Stimulated activated CD4-positive, alpha-beta T cell treated with anti-CD3 and anti-CD28 coated beads, Interleukin-4, amount 100 ng/mL, for 48 hours (primary cell): ENCODE data around the gene GLTP.

Experiments used
- DNase-seq, 2 donors: peaks; one replicate each; pipeline ENCODE4 v3.0.0-alpha.2; 2020; ENCODE audit warnings: low read depth in 2 of 2

GLTP gene

DNA sequence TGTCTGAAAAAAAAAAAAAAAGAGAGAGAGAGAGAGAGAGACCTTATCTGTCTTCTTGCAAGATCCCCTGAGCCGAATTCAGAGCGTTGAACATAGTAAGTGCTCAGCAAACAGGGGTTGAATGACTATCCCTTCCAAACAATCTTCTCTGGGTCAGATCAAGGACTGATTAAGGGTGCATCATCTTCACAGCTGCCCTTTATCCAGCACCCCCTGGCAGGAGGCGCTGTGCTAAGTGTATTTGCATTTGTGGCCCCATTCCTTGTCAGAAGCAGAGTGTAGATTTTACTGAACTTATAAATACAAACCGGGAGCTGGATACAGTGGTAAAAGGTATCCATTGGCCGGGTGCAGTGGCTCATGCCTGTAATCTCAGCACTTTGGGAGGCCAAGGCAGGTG, 38.3 kb downstream of the GLTP start:
- no peak for DNase-seq

DNA sequence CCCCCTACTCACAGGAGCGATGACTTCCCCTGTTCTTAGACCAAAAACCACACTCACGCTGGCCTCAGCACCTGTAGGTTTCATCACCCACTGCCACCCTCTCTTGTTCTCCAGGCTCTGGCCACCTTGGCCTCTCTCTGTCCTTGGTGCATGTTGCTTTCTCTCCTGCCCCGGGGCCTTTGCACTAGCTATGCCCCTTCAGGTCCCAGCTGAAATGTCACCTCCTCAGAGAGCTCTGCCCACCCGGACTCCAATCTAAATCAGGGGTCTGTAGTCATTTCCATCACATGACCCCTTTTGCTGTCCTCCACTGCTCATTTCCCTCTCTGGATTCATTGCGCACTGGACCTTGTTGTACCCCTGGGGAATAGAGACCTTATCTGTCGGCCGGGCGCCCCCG, 39.0 kb downstream of the GLTP start:
- no peak for DNase-seq

GRCh38 chr12:109840305-109841074, 39.9 kb downstream of the GLTP start:
- no peak for DNase-seq

DNA sequence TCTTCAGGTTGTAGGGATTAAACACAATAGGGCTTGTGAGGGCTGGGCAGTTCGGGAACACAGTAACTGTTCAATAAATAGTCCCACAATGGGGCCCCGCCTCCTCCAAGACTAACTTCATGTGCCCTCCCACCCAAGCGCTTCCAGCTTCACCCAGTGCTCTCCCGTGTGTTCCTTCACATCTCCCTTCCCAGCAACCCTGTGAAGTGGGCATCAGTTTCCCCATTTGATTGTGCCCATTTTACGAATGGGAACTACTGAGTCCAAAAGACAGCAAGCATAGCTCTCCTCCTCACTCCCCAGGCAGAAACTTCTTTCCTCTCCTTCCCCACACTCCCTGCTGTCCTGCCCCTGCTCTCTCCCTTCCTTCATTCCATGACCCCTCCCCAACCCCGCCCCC, 40.9 kb downstream of the GLTP start:
- no peak for DNase-seq

DNA sequence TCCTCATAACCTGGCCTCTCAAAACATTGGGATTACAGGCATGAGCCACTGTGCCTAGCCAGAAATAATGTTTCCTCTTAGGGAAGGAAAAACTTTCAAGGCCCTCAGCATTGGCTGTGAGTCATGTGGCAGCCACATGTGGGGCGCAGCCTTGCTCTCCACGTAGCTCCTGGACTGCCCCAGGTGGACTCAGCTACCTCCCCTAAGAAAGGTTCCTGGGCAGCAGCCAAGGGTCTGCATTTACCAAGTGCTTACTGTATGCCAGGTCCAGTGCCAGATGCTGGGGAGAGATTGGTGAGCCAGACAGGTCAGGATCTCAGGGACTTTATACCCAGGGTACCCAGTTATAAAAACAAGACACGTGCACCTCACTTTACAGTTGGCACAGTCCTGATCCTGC, 43.4 kb downstream of the GLTP start:
- DNase-seq = no peak

DNA sequence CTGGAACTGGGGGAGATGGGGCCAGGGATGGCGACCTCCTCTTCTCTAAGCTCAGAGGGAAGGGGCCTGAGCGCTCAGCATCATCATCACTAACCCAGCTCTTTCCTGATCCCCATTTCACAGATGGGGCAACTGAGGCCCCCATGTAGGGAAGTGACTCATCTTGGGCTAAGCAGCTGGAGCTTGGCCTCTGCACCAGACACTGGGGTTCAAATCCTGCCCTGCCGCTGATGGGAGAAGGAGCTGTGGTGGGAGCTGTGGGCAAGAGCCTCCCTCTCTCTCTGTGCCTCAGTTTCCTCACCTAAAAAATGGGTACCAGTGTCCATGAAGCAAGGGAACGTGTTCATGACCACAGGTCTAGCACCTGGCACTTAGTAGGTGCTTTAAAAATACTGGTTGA, 44.5 kb downstream of the GLTP start:
- DNase-seq = no peak

GRCh38 chr12:109833307-109834189, 46.8 kb downstream of the GLTP start, which contains the start of gene TRPV4:
Gene TRPV4, minus strand, starts transcription at chr12:109833398. Its CDS starts 18,602 bp downstream, at chr12:109814796.
- DNase-seq = no peak

DNA sequence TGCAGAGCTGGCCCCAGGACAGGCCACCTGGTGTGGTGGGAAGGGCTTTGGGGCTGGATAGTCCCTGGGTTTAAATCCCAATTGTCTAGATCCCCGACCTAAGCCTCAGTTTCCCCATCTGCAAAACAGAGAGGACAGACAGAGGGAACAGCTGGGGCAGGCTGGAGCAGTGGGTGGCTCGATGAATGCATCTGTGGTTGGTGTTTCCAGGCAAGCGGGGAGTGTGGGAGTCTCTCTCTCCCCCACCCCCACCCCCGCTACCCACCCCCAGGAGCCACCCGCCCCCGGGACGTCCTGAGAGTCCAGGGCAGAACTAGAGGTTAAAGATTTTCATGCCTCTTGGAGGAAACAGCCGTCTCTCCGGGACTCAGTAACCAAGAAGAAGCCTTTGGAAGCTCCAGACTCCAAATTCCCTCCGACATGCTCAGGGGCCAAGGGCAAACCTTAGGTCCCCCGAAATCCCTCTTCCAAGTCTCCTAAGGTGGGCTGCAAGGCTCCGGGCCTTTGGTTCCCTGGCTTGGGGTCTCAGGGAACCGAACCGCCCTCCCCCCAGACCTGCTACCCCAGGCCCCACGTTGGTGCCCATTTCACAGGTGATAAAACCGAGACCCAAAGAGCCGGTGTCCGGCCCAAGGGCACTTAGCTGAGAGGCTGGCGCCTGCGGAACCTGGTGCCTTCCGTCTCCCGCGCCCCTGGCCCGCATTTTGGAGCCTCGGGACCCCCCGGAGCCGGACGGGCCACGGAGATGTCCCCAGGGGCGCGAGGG, 47.6 kb downstream of the GLTP start:
- no peak for DNase-seq

DNA sequence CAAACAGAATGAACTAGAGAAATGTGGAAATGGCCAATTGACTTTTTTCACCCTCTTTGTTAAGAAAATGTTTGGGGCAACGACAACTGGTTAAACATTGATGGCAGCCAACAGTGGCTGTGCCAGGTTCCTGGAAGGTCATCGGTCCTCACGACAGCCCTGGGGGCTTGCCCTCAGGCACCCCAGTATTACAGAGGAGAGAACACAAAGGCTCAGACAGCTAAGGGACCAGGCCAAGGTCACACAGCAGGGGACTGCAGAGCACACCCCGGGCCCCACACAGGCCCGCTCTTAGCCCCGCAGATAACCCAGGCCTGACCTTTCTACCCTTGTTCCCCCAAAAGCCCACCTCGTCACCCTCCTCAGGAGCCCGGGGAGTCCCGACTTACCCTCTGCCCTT, 48.4 kb downstream of the GLTP start:
- DNase-seq = no peak

GRCh38 chr12:109831365-109831764, 49.0 kb downstream of the GLTP start:
- no peak for DNase-seq

DNA sequence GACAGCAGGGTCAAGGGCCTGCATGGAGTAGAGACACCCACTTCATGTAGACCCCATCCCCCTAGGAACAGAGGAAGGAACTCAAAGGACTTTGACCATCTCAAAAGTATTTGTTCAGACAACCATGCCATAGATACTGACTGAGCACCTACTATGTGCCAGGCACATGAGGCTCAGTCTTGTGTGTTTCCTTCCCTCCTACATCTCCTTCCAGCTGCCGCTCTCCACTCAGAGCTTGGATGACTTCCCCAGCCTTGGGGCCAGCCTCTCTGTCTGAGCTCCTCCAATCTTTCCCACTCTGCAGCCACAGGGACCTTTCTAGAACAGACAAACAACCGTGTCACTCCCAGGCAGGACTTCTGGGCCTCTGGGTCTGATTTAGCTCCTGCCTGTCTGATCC, 49.6 kb downstream of the GLTP start:
- DNase-seq = no peak

DNA sequence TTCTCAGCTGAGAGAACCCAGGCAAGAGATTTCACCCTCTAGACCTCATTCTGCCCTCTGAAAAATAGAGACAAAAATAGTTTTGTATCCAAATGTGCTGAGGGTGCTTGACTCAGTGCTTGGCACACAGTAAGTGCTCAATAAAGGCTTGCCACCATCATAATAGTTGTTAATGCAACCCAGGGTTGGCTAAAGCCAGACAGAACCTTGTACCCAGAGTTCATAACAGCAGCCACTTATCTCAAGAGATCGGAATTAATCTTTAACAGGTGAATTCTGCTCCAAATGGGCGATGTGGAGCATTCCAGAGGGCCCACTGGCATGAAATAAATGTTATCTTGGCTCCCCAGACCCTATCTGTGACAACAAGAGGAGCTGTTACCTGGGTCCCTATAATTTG, 50.1 kb downstream of the GLTP start:
- DNase-seq = no peak

DNA sequence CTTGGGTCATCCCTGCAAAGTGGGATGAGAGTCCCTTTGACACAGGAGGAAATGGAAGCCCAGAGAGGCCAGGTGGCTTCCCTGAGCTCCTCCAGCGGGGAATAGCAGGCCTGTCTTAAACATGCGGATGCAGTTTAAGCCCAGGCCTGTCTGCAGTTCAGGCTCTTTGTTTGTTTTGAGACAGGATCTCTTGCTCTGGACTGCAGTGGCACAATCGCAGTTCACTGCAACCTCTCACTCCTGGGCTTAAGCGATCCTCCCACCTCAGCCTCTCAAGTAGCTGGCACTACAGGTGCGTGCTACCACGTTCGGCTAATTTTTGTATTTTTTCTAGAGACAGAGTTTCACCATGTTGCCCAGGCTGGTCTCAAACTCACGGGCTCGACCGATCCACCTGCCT, 50.7 kb downstream of the GLTP start:
- no peak for DNase-seq

- no peak for DNase-seq
These were observed 51.4 kb downstream of the GLTP start for GRCh38 chr12:109828754-109829511.

- DNase-seq = no peak
These were observed 52.5 kb downstream of the GLTP start for GRCh38 chr12:109827566-109828550.

DNA sequence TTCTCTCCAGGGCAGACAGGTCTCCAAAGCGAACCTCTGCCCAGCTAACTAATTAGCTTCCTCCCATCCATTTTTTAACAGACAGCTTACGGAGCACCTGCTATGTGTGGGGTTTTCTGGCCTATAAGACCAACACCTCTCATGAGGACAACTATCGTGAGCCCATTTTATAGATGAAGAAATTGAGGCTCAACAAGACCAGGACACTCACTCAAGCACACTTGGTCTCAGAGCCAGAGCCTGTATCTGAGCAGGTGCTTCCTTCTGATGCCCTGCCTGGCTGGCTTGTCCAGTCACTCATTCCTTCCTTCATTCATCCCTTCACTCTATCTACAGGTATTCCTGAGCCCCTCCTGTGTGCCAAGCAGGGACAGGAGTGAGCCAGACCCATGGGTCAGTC, 53.3 kb downstream of the GLTP start:
- DNase-seq = no peak

- DNase-seq = no peak
These were observed 55.6 kb downstream of the GLTP start for GRCh38 chr12:109824731-109825130.

GRCh38 chr12:109822951-109823411, 57.4 kb downstream of the GLTP start:
- DNase-seq = no peak

DNA sequence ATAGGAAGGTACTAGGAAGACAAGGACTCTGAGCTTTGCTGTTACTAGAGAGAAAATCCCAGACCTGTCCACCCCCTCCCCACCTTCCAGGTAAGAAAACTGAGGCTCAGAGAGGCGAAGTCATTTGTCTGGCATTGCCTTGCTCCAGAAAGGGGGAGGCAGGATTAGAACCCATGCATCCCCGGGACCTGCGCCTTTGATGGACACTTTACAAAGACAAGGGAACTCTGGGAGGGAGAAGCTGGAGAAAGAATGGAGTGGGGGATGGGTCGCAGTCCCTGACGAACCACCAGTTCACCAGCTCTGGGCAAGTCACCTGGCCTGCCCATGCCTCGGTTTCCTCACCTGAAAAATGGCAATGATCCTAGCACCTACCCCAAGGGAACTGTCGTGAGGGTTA, 57.9 kb downstream of the GLTP start:
- no peak for DNase-seq

DNA sequence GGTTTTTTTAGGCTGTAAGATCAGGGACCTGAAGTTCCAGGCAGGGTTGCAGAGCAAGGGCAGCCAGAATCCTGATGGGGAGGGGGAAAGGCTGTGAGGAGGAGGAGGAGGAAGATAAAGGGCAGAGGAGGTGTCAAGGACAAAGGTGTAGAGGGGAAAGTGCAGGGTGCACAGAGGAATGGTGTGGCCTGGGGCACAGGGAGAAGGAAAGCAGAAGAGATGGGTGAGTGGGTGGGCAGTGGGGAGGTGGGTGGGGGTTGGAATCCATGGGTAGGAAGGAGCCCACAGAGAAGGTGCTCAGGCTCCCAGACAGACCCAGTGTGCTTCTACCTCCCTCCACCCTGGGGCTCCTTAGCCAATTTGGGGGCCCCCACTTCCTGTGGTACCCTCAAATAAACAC, 58.4 kb downstream of the GLTP start:
- DNase-seq = no peak
